Hippocampal formation (tissue), 2 donors: ENCODE data around the gene LGR6.
"Not testable (repeated sequence)": the region's sequence is repeated elsewhere in the genome, so short reads cannot be mapped to it uniquely, and the experiment has no call there.

Source experiments
- DNase-seq, 2 donors: peaks; one replicate each; lab custom pipeline; 2025; lab: John Stamatoyannopoulos, UW

LGR6 gene

GRCh38 chr1:202159534-202160371 is 33.8 kb upstream of the LGR6 start:
- no peak for DNase-seq

- no peak for DNase-seq
These were observed 33.1 kb upstream of the LGR6 start, which contains the start of gene PTPN7 for GRCh38 chr1:202160377-202160940. Gene PTPN7, minus strand, starts transcription at chr1:202160602. Its CDS starts 1,200 bp downstream, at chr1:202159402.

DNA sequence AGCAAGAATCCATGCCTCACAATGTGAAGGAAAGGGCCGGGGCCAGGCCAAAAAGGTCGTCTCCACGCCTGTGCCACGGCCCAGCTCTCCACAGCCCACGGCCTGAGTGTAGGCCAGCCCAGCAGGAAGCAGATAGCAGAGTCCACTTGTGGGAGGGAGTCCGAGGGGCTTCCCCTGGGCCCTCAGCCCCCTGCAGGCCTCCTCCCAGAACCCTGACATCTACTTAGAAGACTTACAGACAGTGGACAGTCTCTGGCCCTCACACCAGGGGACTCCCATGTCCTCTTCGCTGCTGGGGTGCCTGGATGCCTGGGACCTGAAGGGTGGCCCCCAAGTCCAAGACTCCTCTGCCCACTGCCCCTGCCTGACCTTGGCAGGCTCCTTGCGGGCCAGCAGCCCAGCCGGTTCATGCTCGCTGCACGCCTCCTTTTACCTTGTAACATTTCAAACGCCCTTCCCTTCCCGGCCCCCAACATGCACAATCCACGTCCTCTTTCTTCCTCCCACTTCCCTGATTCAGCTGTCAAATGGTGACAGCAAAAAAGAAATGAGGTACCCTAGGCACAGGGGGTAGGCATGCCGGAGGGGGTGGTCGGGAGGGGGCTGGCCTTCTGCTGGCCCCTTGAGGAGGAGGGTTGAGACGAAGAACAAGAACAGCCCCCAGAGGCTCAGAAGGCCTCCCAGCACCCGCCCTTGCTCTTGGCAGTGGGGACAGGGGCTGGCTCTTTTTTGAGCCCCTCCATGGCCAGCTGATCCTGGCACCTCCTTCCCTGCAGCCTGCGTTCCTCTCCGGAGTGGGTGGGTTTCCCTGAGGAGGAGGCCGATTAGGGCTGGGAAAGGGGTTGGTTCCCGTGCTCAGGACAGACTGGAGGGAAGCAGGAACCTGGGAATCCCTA is 32.2 kb upstream of the LGR6 start:
- DNase-seq: no peak

DNA sequence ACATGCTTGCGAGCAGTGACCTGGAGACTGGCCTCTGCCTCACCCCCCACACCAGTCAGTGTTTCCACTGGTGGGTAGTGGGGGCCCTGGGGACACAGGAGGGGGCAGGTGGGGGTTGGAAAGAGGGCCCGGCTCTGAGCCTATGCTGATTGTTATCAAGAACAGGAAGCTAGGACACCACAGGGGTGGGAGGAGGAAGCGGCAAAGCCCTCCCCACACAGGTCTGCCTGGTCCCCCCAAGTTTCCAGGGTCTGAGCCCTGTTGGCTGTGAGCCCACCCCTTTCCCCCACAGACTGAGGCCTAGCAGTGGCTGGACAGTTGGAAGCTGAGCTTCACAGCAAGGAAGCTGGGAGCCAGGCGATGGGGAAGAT is 31.6 kb upstream of the LGR6 start:
- no peak for DNase-seq

DNA sequence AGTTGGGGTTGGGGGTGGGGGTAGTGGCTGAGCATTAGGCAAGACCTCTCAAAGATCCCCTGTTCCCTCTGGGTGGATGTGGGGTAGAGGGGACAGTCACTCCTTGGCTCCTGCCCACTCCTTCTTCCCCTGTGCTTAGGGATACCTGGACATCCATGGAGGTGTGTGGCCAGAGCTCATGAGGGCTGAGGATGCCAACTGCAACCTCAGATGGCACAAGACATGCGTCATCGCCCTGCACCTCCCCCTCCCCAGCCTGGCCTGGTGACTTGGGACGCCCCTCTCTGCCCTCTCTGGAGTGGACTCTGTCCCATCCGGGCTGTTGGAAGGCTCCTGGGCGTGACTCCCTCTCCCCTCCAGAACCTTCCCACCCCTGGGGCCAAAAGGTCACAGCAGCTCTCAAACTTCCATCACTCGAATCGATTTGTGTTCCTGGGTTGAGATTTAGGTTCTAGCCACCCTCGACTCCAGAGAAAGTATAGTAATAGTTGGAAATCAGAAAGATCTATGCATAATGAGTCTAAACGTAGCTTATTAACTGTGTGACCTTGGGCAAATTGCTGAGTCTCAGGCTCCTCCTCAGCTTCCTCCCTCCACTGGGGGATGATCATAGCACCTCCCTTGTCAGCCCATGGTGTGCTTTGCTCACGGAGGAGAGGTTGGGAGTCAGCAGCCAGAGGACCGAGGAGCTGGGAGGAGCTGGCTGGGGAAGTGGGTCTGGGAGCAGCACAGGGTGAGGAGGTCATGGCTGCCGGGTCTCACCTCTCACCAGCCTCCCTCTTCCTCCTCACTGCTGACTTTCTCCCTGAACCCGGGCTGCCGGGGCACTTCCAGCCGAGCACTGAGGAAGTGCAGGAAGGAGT is 30.9 kb upstream of the LGR6 start:
- no peak for DNase-seq

GRCh38 chr1:202163281-202164270 is 30.0 kb upstream of the LGR6 start:
- DNase-seq: no peak

GRCh38 chr1:202164271-202165037 is 29.1 kb upstream of the LGR6 start:
- no peak for DNase-seq

DNA sequence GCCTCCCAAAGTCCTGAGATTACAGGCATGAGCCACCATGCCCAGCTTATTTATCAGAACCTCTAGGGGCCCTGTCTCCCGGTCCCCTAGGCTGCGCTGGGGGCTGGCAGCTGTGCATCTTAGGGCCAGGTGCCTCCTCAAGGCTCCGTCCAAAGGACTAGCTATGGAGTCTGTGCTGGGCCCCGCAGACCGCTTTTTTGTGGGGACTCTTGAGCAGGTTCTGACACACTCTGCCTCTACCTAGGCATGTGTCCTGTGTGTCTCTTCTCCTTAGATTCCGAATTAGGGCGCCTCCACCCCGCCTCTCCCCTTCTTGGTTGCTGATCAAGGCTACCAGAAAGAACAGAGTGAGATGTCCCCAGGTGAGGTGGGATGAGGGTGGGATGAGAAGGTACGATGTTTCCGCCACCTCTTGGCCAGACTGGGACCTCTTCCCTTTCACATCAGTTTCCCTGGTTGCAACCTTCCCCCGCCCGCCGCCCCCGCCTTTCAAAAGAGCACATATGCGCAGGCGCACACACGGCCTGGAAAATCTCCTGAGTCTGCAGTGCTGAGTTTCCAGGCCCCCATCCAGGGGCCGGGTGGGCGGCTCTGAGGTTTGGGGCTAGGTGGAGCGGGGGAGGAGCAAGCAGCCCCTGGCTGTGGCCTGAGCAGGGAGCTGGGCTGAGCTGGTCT is 28.2 kb upstream of the LGR6 start:
- DNase-seq: no peak

GRCh38 chr1:202165942-202166843 is 27.4 kb upstream of the LGR6 start:
- no peak for DNase-seq

DNA sequence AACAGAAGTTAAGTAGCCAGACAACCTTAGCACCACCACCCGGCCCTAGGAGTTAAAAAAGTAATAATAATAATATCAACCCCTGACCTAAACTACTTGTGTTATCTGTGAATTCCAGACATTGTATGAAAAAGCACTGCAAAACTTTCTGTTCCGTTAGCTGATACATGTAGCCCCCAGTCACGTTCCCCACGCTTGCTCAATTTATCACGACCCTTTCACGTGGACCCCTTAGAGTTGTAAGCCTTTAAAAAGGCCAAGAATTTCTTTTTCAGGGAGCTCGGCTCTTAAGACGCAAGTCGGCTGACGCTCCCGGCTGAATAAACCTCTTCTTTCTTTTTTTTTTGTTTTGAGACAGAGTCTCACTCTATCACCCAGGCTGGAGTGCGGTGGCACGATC is 26.5 kb upstream of the LGR6 start:
- DNase-seq: not testable (repeated sequence)

DNA sequence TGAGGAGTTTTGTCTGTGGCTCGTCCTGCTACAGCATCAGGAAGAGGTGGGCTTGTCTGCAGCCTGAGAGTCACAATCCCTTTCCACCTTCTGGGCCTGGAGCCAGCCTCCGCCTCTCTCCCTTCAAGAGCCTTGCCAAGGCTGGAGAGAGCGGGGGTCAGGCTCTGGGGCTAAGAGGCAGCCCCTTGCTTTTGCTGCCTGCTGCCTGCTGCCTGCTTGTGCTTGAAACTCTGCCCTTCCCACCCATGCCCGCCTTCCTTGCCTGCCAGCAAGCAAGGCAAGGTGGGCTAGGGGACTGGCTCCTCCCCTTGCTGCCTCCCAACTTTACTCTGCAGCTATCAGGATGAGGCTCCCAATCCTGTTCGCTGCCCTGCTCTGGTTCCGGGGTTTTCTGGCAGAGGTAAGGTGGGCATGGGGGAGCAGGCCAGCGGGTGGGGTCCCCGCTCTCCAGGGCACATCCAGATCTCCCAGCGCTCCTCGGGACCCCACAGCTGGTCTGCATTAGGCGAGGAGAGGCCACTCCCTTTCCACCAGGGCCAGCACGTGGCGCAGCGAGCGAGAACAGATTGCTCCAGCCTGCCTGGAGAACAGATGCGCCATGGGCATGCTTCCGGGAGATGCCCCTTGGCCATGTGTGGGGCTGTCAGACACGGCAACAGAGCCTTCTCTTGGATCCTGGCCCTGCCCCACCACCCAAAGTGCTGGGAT is 25.7 kb upstream of the LGR6 start:
- no peak for DNase-seq

DNA sequence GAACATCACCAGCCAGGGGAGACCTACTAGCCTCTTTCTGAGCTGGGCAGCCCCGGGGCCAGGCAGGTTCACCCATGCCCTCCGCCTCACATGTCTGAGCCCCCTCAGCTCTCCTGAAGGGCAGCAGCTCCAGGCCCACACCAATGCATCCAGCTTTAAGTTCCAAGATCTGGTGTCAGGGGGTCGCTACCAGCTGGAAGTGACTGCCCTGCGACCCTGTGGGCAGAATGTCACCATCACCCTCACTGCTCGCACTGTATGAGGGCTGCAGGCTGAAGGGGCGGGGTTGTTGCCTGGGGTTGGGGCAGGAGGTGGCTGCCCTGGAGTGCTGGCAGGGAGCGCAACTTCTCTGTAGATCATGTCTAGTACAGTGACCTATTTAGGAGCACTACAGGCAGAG is 24.7 kb upstream of the LGR6 start:
- DNase-seq: no peak

DNA sequence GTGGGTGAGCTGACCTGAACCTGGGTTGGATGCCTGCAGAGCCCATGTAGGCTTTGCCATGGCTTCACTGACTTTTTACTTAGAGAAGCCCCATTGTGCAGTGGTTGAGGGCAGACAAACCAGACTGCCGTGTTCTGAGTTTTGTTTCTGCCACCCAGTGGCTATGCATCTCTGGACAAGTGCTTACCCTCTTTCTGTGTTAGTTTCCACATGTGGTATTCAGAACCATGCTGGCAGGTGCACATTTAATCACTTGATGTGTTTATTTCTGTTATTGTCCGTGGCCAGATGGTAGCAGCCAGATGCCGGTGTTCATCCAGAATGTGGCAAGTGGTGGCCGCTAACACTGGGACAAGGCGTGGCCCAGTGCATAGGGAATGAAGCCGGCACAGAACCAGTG is 22.9 kb upstream of the LGR6 start:
- DNase-seq: no peak

- DNase-seq: no peak
These were observed 22.1 kb upstream of the LGR6 start for GRCh38 chr1:202171292-202172014.

DNA sequence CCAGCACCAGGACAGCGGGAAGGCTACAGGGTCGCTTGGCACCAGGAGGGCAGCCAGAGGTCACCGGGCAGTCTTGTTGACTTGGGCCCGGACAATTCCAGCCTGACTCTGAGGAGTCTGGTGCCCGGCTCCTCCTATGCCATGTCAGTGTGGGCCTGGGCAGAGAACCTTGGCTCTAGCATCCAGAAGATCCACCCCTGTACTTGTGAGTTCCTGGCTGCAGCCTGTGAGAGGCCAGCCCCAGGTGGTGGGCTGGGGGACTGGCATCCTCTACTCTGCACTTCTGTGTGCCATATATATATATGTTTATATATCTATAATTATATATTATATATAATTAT is 21.6 kb upstream of the LGR6 start:
- DNase-seq: no peak

DNA sequence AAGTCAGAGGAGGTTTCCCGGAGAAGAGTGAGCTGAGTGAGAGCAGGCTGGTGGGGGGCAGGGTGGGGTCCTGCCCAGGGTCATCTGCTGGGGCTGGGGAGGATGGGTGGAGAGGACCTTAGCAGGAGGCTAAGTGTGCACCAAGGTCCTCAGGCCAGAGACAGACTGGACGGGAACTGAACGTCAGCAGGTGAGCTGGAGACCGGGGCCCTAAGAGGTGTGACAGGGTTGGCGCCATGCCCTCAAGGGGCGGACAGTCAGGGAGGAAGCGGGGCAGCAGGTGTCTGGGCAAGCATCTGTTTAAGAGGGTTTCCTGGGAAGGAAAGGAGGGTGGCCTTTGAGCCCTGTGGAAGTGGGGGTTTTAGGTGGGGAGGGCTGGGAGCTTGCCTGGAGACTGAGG is 19.6 kb upstream of the LGR6 start:
- DNase-seq: no peak
